ENCODE results near the gene COX5A.

- TF ChIP-seq, protein P1, sequence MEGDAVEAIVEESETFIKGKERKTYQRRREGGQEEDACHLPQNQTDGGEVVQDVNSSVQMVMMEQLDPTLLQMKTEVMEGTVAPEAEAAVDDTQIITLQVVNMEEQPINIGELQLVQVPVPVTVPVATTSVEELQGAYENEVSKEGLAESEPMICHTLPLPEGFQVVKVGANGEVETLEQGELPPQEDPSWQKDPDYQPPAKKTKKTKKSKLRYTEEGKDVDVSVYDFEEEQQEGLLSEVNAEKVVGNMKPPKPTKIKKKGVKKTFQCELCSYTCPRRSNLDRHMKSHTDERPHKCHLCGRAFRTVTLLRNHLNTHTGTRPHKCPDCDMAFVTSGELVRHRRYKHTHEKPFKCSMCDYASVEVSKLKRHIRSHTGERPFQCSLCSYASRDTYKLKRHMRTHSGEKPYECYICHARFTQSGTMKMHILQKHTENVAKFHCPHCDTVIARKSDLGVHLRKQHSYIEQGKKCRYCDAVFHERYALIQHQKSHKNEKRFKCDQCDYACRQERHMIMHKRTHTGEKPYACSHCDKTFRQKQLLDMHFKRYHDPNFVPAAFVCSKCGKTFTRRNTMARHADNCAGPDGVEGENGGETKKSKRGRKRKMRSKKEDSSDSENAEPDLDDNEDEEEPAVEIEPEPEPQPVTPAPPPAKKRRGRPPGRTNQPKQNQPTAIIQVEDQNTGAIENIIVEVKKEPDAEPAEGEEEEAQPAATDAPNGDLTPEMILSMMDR (IDR thresholded peaks at IDR 0.05): no peak
- no peak for TF ChIP-seq POLR2A (IDR thresholded peaks at IDR 0.05)
Measured at GRCh38 chr15:74933573-74933972, 4.3 kb downstream of the COX5A start.

Measured in testis (tissue), 2 donors.